Ascending aorta (tissue), 2 donors: ENCODE measurements around the gene RETREG3. TPM values are rescaled to one million over a fixed set of nuclear protein-coding genes. Genes with fewer than 3 reads are reported as not detected.
"Not testable (repeated sequence)": the region's sequence is repeated elsewhere in the genome, so short reads cannot be mapped to it uniquely, and the experiment has no call there.

Source experiments
- DNase-seq, 2 donors: peaks; one replicate each; pipeline ENCODE4 v3.0.0-alpha.2; 2019; ENCODE audit warnings: low spot score in 2 of 2
- H3K27ac ChIP-seq, 2 donors: fragments of 200-600 bp; sonication (generic); one replicate each; pipeline ENCODE4 v1.5.1; 2016 to 2017; ENCODE audit warnings: mild to moderate bottlenecking in 1 of 2
- H3K27me3 ChIP-seq: fragments of 200-600 bp; sonication (generic); one replicate; pipeline ENCODE4 v1.5.1; 2017
- H3K36me3 ChIP-seq, 2 donors: fragments of 200-600 bp; sonication (generic); one replicate each; pipeline ENCODE4 v1.5.1; 2016
- H3K4me1 ChIP-seq, 2 donors: fragments of 200-600 bp; sonication (generic); one replicate each; pipeline ENCODE4 v1.5.1; 2016 to 2017; ENCODE audit warnings: mild to moderate bottlenecking in 1 of 2
- H3K4me3 ChIP-seq, 2 donors: fragments of 200-600 bp; sonication (generic); one replicate each; pipeline ENCODE4 v1.5.1; 2016 to 2017; ENCODE audit warnings: mild to moderate bottlenecking in 1 of 2
- H3K9me3 ChIP-seq, 2 donors: fragments of 200-600 bp; sonication (generic); one replicate each; pipeline ENCODE4 v1.5.1; 2016
- intact Hi-C: fragments of 100-400 bp; cut with DNase I; formaldehyde crosslinking; loops from one replicate; pipeline ENCODE4 v1.15.1; 2023
- total RNA-seq: library from RNA; depleted of rRNA; stranded (reverse); fragments of >200 nt; gene quantifications from one replicate; pipeline ENCODE4 v1.1.0, GENCODE V29; 2016
- TF ChIP-seq, protein P1 (sequence below), 3 experiments: fragments of 200-600 bp in 2 of 3; fragments of 450-650 bp in 1 of 3; sonication (generic) in 2 of 3; IDR thresholded peaks; one replicate each; pipeline ENCODE4 v1.5.1; 2016 to 2019; ENCODE audit warnings: antibody characterized with exemption in 3 of 3, mild to moderate bottlenecking in 1 of 3, moderate library complexity in 1 of 3

RETREG3 gene
- total RNA-seq, 1 donor from 2014 or later, result 51.3 TPM

DNA sequence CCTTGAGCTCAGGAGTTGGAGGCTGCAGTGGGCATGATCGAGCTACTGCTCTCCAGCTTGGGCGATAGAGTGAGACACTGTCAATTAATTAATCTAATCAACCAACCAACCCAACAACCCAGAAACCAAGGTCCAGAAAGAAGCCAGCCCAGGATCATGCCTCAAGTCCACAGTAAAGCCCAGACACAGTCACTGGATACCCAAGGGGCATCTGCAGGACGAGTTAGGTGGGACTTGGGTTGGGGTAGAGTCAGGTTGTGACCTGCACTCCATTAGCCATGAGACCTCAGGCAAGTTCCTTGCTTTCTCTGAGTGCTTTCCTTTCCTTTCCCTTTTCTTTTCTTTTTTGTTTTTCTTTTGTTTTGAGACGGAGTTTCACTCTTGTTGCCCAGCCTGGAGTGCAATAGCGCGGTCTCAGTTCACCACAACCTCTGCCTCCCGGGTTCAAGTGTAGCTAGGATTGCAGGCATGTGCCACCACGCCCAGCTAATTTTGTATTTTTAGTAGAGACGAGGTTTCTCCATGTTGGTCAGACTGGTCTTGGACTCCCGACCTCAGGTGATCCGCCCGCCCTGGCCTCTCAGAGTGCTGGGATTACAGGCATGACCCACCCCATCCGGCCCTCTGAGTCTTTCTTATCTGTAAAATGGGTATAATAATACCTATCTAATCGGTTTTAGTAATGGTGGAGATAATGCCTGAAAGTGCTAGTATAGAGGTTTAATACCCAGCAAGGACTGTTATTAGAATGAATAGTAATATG lies 60.0 kb downstream of the RETREG3 start:
- Histone ChIP-seq H3K27ac (no peak overlapping the region), H3K9me3 (no peaks in the 10 kb centered on the region), H3K36me3 (peaks cover under 1 to 9% of the 10 kb centered on the region in 2 donors), H3K27me3 (no peaks in the 10 kb centered on the region), H3K4me1 (peaks cover 0 to 10% of the 10 kb centered on the region in 2 donors), H3K4me3 (no peak overlapping the region)
- TF ChIP-seq, protein P1, sequence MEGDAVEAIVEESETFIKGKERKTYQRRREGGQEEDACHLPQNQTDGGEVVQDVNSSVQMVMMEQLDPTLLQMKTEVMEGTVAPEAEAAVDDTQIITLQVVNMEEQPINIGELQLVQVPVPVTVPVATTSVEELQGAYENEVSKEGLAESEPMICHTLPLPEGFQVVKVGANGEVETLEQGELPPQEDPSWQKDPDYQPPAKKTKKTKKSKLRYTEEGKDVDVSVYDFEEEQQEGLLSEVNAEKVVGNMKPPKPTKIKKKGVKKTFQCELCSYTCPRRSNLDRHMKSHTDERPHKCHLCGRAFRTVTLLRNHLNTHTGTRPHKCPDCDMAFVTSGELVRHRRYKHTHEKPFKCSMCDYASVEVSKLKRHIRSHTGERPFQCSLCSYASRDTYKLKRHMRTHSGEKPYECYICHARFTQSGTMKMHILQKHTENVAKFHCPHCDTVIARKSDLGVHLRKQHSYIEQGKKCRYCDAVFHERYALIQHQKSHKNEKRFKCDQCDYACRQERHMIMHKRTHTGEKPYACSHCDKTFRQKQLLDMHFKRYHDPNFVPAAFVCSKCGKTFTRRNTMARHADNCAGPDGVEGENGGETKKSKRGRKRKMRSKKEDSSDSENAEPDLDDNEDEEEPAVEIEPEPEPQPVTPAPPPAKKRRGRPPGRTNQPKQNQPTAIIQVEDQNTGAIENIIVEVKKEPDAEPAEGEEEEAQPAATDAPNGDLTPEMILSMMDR (IDR thresholded peaks at IDR 0.05), result no peak
- no peak for DNase-seq
- intact Hi-C loops, result no loop called here

DNA sequence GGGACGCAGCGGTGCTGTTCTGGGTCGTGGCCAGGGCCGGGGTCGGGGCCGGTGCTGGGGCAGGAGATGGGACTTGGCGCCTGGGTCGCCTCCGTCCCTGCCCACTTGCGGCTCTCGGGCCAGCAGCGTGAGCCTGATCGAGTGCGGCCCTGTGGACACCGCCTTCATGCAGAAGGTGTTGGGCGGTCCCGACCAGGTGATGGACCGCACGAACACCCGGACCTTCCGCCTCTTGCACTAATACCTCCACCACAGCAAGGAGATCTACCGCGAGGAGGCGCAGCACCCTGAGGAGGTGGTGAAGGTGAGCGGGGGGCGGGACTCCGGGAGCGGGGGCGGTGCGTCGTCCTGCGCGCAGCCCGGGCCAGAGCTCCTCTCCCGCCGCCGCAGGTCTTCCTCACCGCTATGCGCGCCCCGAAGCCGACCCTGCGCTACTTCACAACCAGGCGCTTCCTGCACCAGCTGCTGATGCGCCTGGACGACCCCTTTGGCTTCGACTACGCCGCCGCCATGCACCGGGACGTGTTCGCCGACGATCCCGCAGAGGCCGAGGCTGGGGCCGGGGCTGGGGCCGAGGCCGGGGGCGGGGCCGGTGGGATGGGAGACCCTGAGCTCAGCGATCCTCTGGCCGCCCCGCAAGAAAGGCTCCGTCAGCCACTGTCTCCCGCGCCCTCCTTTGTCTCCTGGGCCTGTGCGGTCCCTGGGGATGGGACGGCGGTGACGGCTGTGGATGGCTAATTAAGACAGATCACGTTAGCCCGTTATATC lies 60.9 kb downstream of the RETREG3 start:
- intact Hi-C loops, result no loop called here
- Histone ChIP-seq H3K27me3 (no peaks in the 10 kb centered on the region), H3K9me3 (no peaks in the 10 kb centered on the region), H3K4me3 (no peak overlapping the region), H3K36me3 (peaks cover 9 to 18% of the 10 kb centered on the region in 2 donors), H3K27ac (no peak overlapping the region), H3K4me1 (peaks cover 0 to 1% of the 10 kb centered on the region in 2 donors)
- DNase-seq, result no peak
- TF ChIP-seq, protein P1 (IDR thresholded peaks at IDR 0.05), result no peak

DNA sequence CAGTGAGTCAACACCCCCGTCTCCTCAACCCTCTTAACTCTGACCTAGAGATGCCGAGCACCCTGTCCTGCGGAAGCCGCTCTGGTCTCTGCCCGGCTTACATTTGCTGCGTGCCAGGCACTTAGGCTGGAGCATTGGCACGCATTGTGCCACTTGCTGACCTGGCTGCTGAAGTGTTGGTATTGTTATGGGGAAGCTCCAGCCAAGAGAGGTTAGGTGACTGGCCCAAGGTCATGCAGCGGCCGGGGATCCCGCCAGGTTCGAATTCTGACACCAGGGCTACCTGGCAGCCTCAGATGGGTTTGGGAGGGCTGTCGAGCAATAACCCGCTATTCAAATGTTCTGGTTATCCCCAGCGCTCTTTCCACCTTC lies 61.5 kb downstream of the RETREG3 start:
- no peak for DNase-seq
- Histone ChIP-seq H3K9me3 (no peaks in the 10 kb centered on the region), H3K27ac (no peak overlapping the region), H3K4me3 (no peak overlapping the region), H3K27me3 (no peaks in the 10 kb centered on the region), H3K36me3 (peaks cover 15 to 24% of the 10 kb centered on the region in 2 donors), H3K4me1 (no peaks in the 10 kb centered on the region)
- intact Hi-C loops, result no loop called here
- TF ChIP-seq, protein P1 (IDR thresholded peaks at IDR 0.05), result no peak

DNA sequence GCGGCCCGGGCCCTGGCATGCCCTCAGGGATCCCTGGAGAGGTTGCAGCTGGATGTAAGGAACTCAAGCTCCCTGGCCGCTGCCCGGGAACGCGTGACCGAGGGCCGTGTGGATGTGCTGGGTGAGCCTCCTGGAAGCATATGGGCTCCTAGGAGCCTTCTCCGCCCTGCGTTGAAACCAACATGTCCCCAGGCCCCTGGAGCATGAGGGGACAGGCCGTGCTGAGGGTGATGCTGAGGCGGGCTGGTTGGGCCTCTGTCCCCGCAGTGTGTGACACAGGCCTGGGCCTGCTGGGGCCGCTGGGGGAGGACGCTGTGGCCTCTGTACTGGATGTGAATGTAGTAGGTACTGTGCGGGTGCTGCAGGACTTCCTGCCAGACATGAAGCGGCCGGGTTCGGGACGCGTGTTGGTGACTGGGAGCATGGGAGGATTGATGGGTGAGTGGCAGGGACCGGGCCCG lies 62.1 kb downstream of the RETREG3 start:
- Histone ChIP-seq H3K27me3 (no peaks in the 10 kb centered on the region), H3K4me3 (no peak overlapping the region), H3K27ac (no peak overlapping the region), H3K36me3 (peaks cover 22 to 27% of the 10 kb centered on the region in 2 donors), H3K4me1 (no peaks in the 10 kb centered on the region), H3K9me3 (no peaks in the 10 kb centered on the region)
- intact Hi-C loops, result no loop called here
- no peak for DNase-seq
- TF ChIP-seq, protein P1 (IDR thresholded peaks at IDR 0.05), result no peak

DNA sequence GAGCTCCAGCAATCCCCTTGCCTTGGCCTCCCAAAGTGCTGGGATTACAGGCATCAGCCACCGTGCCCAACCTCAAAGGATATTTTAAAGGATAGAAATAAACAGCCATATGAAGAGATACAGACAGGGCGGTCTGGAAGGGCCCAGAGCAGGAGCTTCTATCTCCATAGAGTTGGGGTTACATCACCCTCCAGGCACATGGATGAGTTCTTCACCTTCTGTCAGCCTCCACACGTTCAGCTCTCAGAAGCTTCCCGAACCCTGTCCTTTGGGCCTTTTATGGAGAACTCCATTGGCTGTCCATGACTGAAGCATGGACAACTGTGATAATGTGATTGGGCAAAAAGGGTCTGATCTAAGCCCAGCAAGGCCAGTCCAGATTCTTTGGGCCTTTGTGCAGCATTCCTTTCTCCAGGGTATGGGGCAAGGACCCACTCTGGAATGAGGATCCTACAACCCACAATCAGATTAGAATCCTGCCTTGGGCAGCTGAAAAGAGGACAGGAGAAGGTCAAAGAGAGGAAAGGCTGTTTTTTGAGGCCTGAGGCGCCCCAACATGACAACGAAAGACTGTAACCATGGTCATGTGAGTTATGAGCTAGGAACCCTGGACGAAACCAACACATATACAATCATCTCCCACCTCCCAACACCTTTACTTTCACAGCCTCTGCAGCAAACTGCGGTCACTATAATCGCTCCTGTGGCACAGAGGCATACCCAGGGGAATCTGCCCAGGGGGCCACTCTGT lies 63.2 kb downstream of the RETREG3 start:
- DNase-seq, H3K9me3 ChIP-seq, H3K4me3 ChIP-seq, H3K27me3 ChIP-seq, intact Hi-C loops, H3K4me1 ChIP-seq, H3K27ac ChIP-seq: not testable (repeated sequence)
- H3K36me3 ChIP-seq, result peaks cover 32 to 33% of the 10 kb centered on the region in 2 donors
